GM23338 (cell line): Measurements from ENCODE around the gene TMEM256. TPM values are rescaled to one million over a fixed set of nuclear protein-coding genes. Genes with fewer than 3 reads are reported as not detected.

ENCODE experiments used
- ATAC-seq: fragments of 200-7000 bp; cut with Tn5 transposase; 3 replicates; pipeline ENCODE4 v1.9.1; 2020
- DNase-seq: peaks from one replicate; pipeline ENCODE4 v3.0.0-alpha.2; 2015; ENCODE audit warnings: low spot score
- H2AFZ ChIP-seq: fragments of 200-600 bp; sonication (generic); 2 replicates; pipeline ENCODE4 v1.8.0; 2016; ENCODE audit warnings: antibody characterized with exemption, mild to moderate bottlenecking, moderate library complexity
- H3F3A ChIP-seq: fragments of 200-600 bp; sonication (generic); replicated peaks from 2 replicates; pipeline ENCODE4 v1.8.0; 2017; ENCODE audit warnings: antibody characterized with exemption, mixed run types, low read depth
- H3K27ac ChIP-seq: fragments of 200-600 bp; sonication (generic); 2 replicates; pipeline ENCODE4 v1.6.1; 2016; ENCODE audit warnings: low read depth
- H3K27me3 ChIP-seq: fragments of 200-600 bp; sonication (generic); 2 replicates; pipeline ENCODE4 v1.8.0; 2016; ENCODE audit warnings: mild to moderate bottlenecking, mixed run types, moderate library complexity; ENCODE audit not compliant: insufficient read depth
- H3K36me3 ChIP-seq: fragments of 200-600 bp; sonication (generic); 2 replicates; pipeline ENCODE4 v1.8.0; 2016; ENCODE audit warnings: mild to moderate bottlenecking; ENCODE audit not compliant: insufficient read depth
- H3K4me1 ChIP-seq: fragments of 200-600 bp; sonication (generic); 2 replicates; pipeline ENCODE4 v1.8.0; 2016; ENCODE audit warnings: mild to moderate bottlenecking, moderate library complexity; ENCODE audit not compliant: insufficient read depth
- H3K4me2 ChIP-seq: fragments of 200-600 bp; sonication (generic); 2 replicates; pipeline ENCODE4 v1.7.1; 2017; ENCODE audit warnings: mixed run types
- H3K4me3 ChIP-seq: fragments of 200-600 bp; sonication (generic); 2 replicates; pipeline ENCODE4 v1.6.1; 2016; ENCODE audit warnings: mixed run types
- H3K79me2 ChIP-seq: fragments of 200-600 bp; sonication (generic); replicated peaks from 2 replicates; pipeline ENCODE4 v1.8.0; 2017; ENCODE audit warnings: mild to moderate bottlenecking; ENCODE audit not compliant: insufficient read depth
- H3K9me2 ChIP-seq: fragments of 200-600 bp; sonication (generic); 2 replicates; pipeline ENCODE4 v1.8.0; 2017; ENCODE audit not compliant: insufficient read depth
- H4K20me1 ChIP-seq: fragments of 200-600 bp; sonication (generic); replicated peaks from 2 replicates; pipeline ENCODE4 v1.8.0; 2017; ENCODE audit warnings: mild to moderate bottlenecking; ENCODE audit not compliant: insufficient read depth
- H3K27ac Mint-ChIP-seq: 2 replicates; pipeline ENCODE4 v1.8.0; 2020; ENCODE audit warnings: inconsistent platforms, mild to moderate bottlenecking, moderate library complexity, mixed read lengths
- H3K27me3 Mint-ChIP-seq: 3 replicates; pipeline ENCODE4 v1.8.0; 2022; ENCODE audit warnings: low read depth, mild to moderate bottlenecking, moderate library complexity, mixed read lengths, inconsistent platforms; ENCODE audit not compliant: insufficient read depth, poor library complexity
- H3K36me3 Mint-ChIP-seq: 3 replicates; pipeline ENCODE4 v1.8.0; 2021; ENCODE audit warnings: low read depth, mild to moderate bottlenecking, inconsistent platforms, moderate library complexity, mixed read lengths
- H3K4me1 Mint-ChIP-seq: 3 replicates; pipeline ENCODE4 v1.8.0; 2020; ENCODE audit warnings: mild to moderate bottlenecking, inconsistent platforms, mixed read lengths
- H3K4me3 Mint-ChIP-seq: 3 replicates; pipeline ENCODE4 v1.8.0; 2021; ENCODE audit warnings: moderate library complexity, mild to moderate bottlenecking, inconsistent platforms, mixed read lengths
- H3K9me3 Mint-ChIP-seq: 3 replicates; pipeline ENCODE4 v1.8.0; 2020; ENCODE audit warnings: moderate library complexity, mild to moderate bottlenecking, inconsistent platforms, mixed read lengths
- ETS1 ChIP-seq: IDR thresholded peaks from 2 replicates; pipeline ENCODE4 v1.6.1; 2016; ENCODE audit warnings: antibody characterized with exemption
- JUNB ChIP-seq: IDR thresholded peaks from one replicate; pipeline ENCODE4 v1.6.1; 2016; ENCODE audit warnings: antibody characterized with exemption; ENCODE audit not compliant: unreplicated experiment
- POLR2AphosphoS5 ChIP-seq: IDR thresholded peaks from 2 replicates; pipeline ENCODE4 v1.6.1; 2016; ENCODE audit warnings: antibody characterized with exemption, low read depth
- STAT1 ChIP-seq: IDR thresholded peaks from one replicate; pipeline ENCODE4 v1.6.1; 2016; ENCODE audit warnings: antibody characterized with exemption; ENCODE audit not compliant: unreplicated experiment
- ZNF114 ChIP-seq: fragments of 250-450 bp; sonication (Bioruptor Pico); IDR thresholded peaks from 2 replicates; pipeline ENCODE4 v1.5.0; 2020; ENCODE audit warnings: mild to moderate bottlenecking, moderate library complexity
- ZNF331 ChIP-seq: fragments of 250-450 bp; sonication (Bioruptor Pico); IDR thresholded peaks from 2 replicates; pipeline ENCODE4 v1.5.0; 2020; ENCODE audit warnings: low read depth, mild to moderate bottlenecking, moderate library complexity
- ZNF462 ChIP-seq: fragments of 250-450 bp; sonication (Bioruptor Pico); IDR thresholded peaks from 2 replicates; pipeline ENCODE4 v1.5.0; 2020; ENCODE audit warnings: mild to moderate bottlenecking, moderate library complexity
- polyA plus RNA-seq: library from polyadenylated mRNA; unstranded; fragments of >200 nt; fragmentation: Nextera tagmentation; extraction: Ambion mirVana; gene quantifications from 2 replicates; pipeline ENCODE4 v1.2.1, GENCODE V29; 2016
- total RNA-seq: library from RNA; depleted of rRNA; stranded (reverse); fragments of >200 nt; shearing (Covaris generic); gene quantifications from 2 replicates; pipeline ENCODE4 v1.2.3, GENCODE V29; 2014

The TMEM256 gene
- total and polyA plus RNA-seq, 2 experiments from 2014 or later: 127 to 197 TPM

GRCh38 chr17:7380855-7381683 lies 22.8 kb downstream of the TMEM256 start, which contains the start of gene TNK1:
Gene TNK1, plus strand, starts transcription at chr17:7381089. Its CDS starts 1,838 bp downstream, at chr17:7382927.
- H4K20me1 ChIP-seq: no peaks in the 10 kb centered on the region
- DNase-seq: peak; percentile 73
- peaks cover 13% of the 10 kb centered on the region for H3K9me3 Mint-ChIP-seq
- peaks cover 17% of the 10 kb centered on the region for H3K4me1 ChIP-seq
- H2AFZ ChIP-seq: peak within 1 kb of the TSS; percentile 99
- H3K27me3 ChIP-seq: peaks cover 42% of the 10 kb centered on the region
- peak within 1 kb of the TSS; percentile 79 for H3K4me3 Mint-ChIP-seq
- peaks cover 21% of the 10 kb centered on the region for H3K4me1 Mint-ChIP-seq
- H3K4me2 ChIP-seq: peak within 1 kb of the TSS; percentile 98
- H3K27ac ChIP-seq: no peak within 1 kb of the TSS
- peaks cover 7% of the 10 kb centered on the region; the same call in 2 of the 3 replicates for H3K36me3 Mint-ChIP-seq
- peak within 1 kb of the TSS; percentile 76 for H3K4me3 ChIP-seq
- no peaks in the 10 kb centered on the region for H3K9me2 ChIP-seq
- no peaks in the 10 kb centered on the region; the same call in 1 of the 2 replicates for H3K36me3 ChIP-seq
- H3F3A ChIP-seq: peaks cover 23% of the 10 kb centered on the region; the same call in 1 of the 2 replicates
- no peaks in the 10 kb centered on the region for H3K79me2 ChIP-seq
- TF ChIP-seq ETS1 (no peak), POLR2AphosphoS5 (peak; percentile 78)
- no peak within 1 kb of the TSS for H3K27ac Mint-ChIP-seq
- H3K27me3 Mint-ChIP-seq: peaks cover 41% of the 10 kb centered on the region
- peak; percentile 40 for ATAC-seq

- Mint-ChIP-seq H3K27me3 (peaks cover 40% of the 10 kb centered on the region), H3K9me3 (peaks cover 13% of the 10 kb centered on the region), H3K27ac (no peak overlapping the region), H3K36me3 (peaks cover 5% of the 10 kb centered on the region; the same call in 2 of the 3 replicates), H3K4me3 (peak overlapping the region; percentile 76), H3K4me1 (peaks cover 21% of the 10 kb centered on the region)
- Histone ChIP-seq H3K27ac (no peak overlapping the region), H3K36me3 (no peaks in the 10 kb centered on the region; the same call in 1 of the 2 replicates), H3K27me3 (peaks cover 42% of the 10 kb centered on the region), H3F3A (peaks cover 20% of the 10 kb centered on the region; the same call in 1 of the 2 replicates), H2AFZ (peak overlapping the region; percentile 99), H3K4me3 (peak overlapping the region; percentile 76), H3K4me1 (peaks cover 17% of the 10 kb centered on the region), H3K79me2 (no peaks in the 10 kb centered on the region), H4K20me1 (no peaks in the 10 kb centered on the region), H3K4me2 (peak overlapping the region; percentile 98), H3K9me2 (no peaks in the 10 kb centered on the region)
- DNase-seq (peak; percentile 46), ATAC-seq (no peak)
- TF ChIP-seq STAT1 (no peak), ZNF462 (CRISPR knock-in tag) (no peak), POLR2AphosphoS5 (no peak), ZNF331 (CRISPR knock-in tag) (no peak), ZNF114 (CRISPR knock-in tag) (no peak), JUNB (no peak), ETS1 (no peak)
These were observed 23.6 kb downstream of the TMEM256 start for GRCh38 chr17:7380321-7380720.
